ENCODE results near the gene DAP3.
"Not testable (repeated sequence)": the region's sequence is repeated elsewhere in the genome, so short reads cannot be mapped to it uniquely, and the experiment has no call there.

The DAP3 gene

GRCh38 chr1:155669233-155670162 lies 19.4 kb upstream of the DAP3 start:
- no peaks in the 10 kb centered on the region for H3K4me1 ChIP-seq
- no peak overlapping the region for H3K4me2 ChIP-seq (ENCODE audit: low read length)
- H3K27ac ChIP-seq = no peak overlapping the region
- no peak overlapping the region for H2AFZ ChIP-seq
- no peak overlapping the region for H3K4me3 ChIP-seq (ENCODE audit: low read depth, low read length)
- H3K27me3 ChIP-seq (ENCODE audit: control insufficient read depth, insufficient read depth, low read length) = no peaks in the 10 kb centered on the region
- H3K36me3 ChIP-seq (ENCODE audit: control insufficient read depth, insufficient read depth, low read length) = no peaks in the 10 kb centered on the region
- H3K9me3 ChIP-seq (ENCODE audit: control insufficient read depth, low read length) = no peaks in the 10 kb centered on the region
- no peak overlapping the region for H3K9ac ChIP-seq
- TF ChIP-seq CTCF (IDR thresholded peaks at IDR 0.05) = no peak
- no peaks in the 10 kb centered on the region for H3K79me2 ChIP-seq

DNA sequence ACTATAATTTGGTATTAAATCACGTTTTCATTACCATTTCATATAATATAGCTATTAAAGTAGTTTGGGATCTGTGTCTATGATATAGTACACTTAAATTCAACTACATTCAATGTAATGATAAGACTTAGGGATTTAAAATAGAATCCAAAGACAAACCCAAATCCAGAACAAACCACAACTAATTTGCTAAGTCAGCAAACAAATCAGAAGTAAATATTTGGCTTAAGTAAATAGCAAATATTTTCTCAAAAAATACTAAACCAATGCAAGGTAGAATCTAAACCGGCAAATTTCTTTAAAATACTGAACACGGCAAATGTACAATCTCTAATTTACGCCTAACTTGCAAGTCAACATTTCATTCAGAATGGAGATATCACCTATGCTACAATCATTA lies 17.1 kb upstream of the DAP3 start:
- Histone ChIP-seq H3K4me1 (no peaks in the 10 kb centered on the region), H3K4me3 (ENCODE audit: low read depth, low read length) (no peak overlapping the region), H3K9me3 (ENCODE audit: control insufficient read depth, low read length) (no peaks in the 10 kb centered on the region), H3K36me3 (ENCODE audit: control insufficient read depth, insufficient read depth, low read length) (no peaks in the 10 kb centered on the region), H3K27ac (no peak overlapping the region), H3K79me2 (no peaks in the 10 kb centered on the region), H3K9ac (no peak overlapping the region), H2AFZ (no peak overlapping the region), H3K27me3 (ENCODE audit: control insufficient read depth, insufficient read depth, low read length) (no peaks in the 10 kb centered on the region), H3K4me2 (ENCODE audit: low read length) (no peak overlapping the region)
- TF ChIP-seq CTCF (IDR thresholded peaks at IDR 0.05) = no peak

DNA sequence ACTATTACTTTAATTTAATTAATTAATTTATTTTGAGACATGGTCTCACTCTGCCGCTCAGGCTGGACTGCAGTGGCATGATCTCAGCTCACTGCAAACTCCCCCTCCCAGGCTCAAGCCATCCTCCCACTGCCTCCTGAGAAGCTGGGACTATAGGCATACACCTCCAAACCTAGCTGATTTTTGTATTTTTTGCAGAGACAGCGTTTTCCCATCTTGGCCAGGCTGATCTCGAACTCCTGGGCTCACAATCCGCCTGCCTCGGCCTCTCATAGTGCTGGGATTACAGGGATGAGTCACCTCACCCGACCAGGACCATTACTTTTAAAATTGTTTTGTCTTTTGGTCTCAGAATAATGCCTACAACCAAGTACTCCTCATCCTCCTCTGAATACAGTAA lies 15.9 kb upstream of the DAP3 start:
- H3K4me2 ChIP-seq (ENCODE audit: low read length) = no peak overlapping the region
- no peaks in the 10 kb centered on the region for H3K9me3 ChIP-seq (ENCODE audit: control insufficient read depth, low read length)
- no peaks in the 10 kb centered on the region for H3K79me2 ChIP-seq
- no peak overlapping the region for H3K4me3 ChIP-seq (ENCODE audit: low read depth, low read length)
- no peak overlapping the region for H3K27ac ChIP-seq
- no peak overlapping the region for H2AFZ ChIP-seq
- H3K27me3 ChIP-seq (ENCODE audit: control insufficient read depth, insufficient read depth, low read length) = no peaks in the 10 kb centered on the region
- no peaks in the 10 kb centered on the region for H3K4me1 ChIP-seq
- H3K36me3 ChIP-seq (ENCODE audit: control insufficient read depth, insufficient read depth, low read length) = no peaks in the 10 kb centered on the region
- no peak overlapping the region for H3K9ac ChIP-seq
- no peak for TF ChIP-seq CTCF (IDR thresholded peaks at IDR 0.05)

GRCh38 chr1:155678027-155678426 lies 10.9 kb upstream of the DAP3 start:
- Histone ChIP-seq H3K9me3 (ENCODE audit: control insufficient read depth, low read length) (no peaks in the 10 kb centered on the region), H2AFZ (no peak overlapping the region), H3K36me3 (ENCODE audit: control insufficient read depth, insufficient read depth, low read length) (no peaks in the 10 kb centered on the region), H3K4me2 (ENCODE audit: low read length) (no peak overlapping the region), H3K4me3 (ENCODE audit: low read depth, low read length) (no peak overlapping the region), H3K9ac (no peak overlapping the region), H3K4me1 (no peaks in the 10 kb centered on the region), H3K27ac (no peak overlapping the region), H3K27me3 (ENCODE audit: control insufficient read depth, insufficient read depth, low read length) (no peaks in the 10 kb centered on the region), H3K79me2 (peaks cover 10% of the 10 kb centered on the region)
- no peak for TF ChIP-seq CTCF (IDR thresholded peaks at IDR 0.05)

DNA sequence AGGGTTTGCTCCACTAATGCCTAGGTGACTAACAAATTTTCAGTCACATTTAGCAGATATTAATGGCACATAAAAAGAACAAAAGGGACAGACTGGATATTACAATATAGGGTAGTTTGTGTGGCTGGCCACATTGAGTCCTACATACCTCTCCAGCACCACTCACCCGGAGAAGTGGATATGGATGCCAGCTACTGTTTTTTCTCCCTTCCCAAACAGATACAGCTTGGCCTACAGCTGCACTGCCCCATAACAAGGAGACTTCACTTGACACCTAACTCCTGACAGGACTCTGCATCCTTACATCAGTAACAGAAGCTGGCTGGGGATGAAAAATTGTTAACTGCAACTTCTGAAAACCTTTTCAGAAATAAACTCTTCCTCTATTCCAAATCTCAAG lies 9.9 kb upstream of the DAP3 start:
- not testable (repeated sequence) for H3K4me3 ChIP-seq (ENCODE audit: low read depth, low read length); H3K9me3 ChIP-seq (ENCODE audit: control insufficient read depth, low read length); H3K27ac ChIP-seq; H3K36me3 ChIP-seq (ENCODE audit: control insufficient read depth, insufficient read depth, low read length); H3K9ac ChIP-seq; H3K27me3 ChIP-seq (ENCODE audit: control insufficient read depth, insufficient read depth, low read length); H3K4me2 ChIP-seq (ENCODE audit: low read length); H3K4me1 ChIP-seq; H2AFZ ChIP-seq
- peaks cover 17% of the 10 kb centered on the region for H3K79me2 ChIP-seq

Measured in parathyroid adenoma (tissue), 2 donors.